B cell (primary cell): ENCODE measurements around the gene SLC17A4. TPM values are rescaled to one million over a fixed set of nuclear protein-coding genes. Genes with fewer than 3 reads are reported as not detected.

ENCODE experiments used
- ATAC-seq: fragments of 200-7000 bp; cut with Tn5 transposase; one replicate; pipeline ENCODE4 v1.10.0; 2021; ENCODE audit warnings: low read depth, mild to moderate bottlenecking, moderate number of reproducible peaks, moderate library complexity
- CTCF ChIA-PET: fragments of 350-600 bp; sonication (Branson Sonifier 250); formaldehyde crosslinking; loops from one replicate; lab custom pipeline; 2021; ENCODE audit warnings: antibody characterized with exemption, inconsistent platforms; lab: Charles Lee
- POLR2A ChIA-PET: fragments of 350-600 bp; sonication (Branson Sonifier 250); formaldehyde crosslinking; loops from one replicate; lab custom pipeline; 2021; ENCODE audit warnings: antibody characterized with exemption; lab: Charles Lee
- DNase-seq: peaks from one replicate; pipeline ENCODE4 v3.0.0; 2013
- H2AFZ ChIP-seq: 2 replicates; pipeline ENCODE4 v1.6.1; 2012; ENCODE audit warnings: mild to moderate bottlenecking, low read depth, low read length; ENCODE audit not compliant: insufficient read depth, poor library complexity, severe bottlenecking
- H3K27ac ChIP-seq, 2 donors: 1 replicate in 1 of 2; 2 replicates in 1 of 2; pipeline ENCODE4 v1.5.1; 2012 to 2013; ENCODE audit warnings: low read length in 2 of 2, mild to moderate bottlenecking in 2 of 2, moderate library complexity in 1 of 2
- H3K27me3 ChIP-seq, 4 experiments: fragments of 200-600 bp in 1 of 4; sonication (generic) in 1 of 4; replicated peaks in 1 of 4; 1 replicate in 2 of 4; 2 replicates in 2 of 4; pipeline versions ENCODE4 v1.6.1 to v1.7.0; 2013 to 2016; ENCODE audit warnings: low read length in 3 of 4, mild to moderate bottlenecking in 2 of 4, mixed read lengths in 1 of 4, moderate library complexity in 1 of 4; ENCODE audit not compliant: insufficient read depth in 4 of 4, control insufficient read depth in 3 of 4; ENCODE audit errors: control extremely low read depth in 1 of 4
- H3K36me3 ChIP-seq, 2 experiments: replicated peaks in 1 of 2; 1 replicate in 1 of 2; 2 replicates in 1 of 2; pipeline versions ENCODE4 v1.6.1 to v1.7.1; 2013; ENCODE audit warnings: low read length in 1 of 2; ENCODE audit not compliant: insufficient read depth in 2 of 2, control insufficient read depth in 1 of 2; ENCODE audit errors: control extremely low read depth in 1 of 2, extremely low read depth in 1 of 2
- H3K4me1 ChIP-seq, 2 donors: fragments of 200-600 bp in 1 of 2; sonication (generic) in 1 of 2; 1 replicate in 1 of 2; 2 replicates in 1 of 2; pipeline versions ENCODE4 v1.5.1 to v1.6.1; 2013 to 2017; ENCODE audit warnings: low read length in 2 of 2; ENCODE audit not compliant: control insufficient read depth in 2 of 2, insufficient read depth in 2 of 2
- H3K4me2 ChIP-seq: replicated peaks from 2 replicates; pipeline ENCODE3; 2012; ENCODE audit warnings: mild to moderate bottlenecking, low read depth, low read length; ENCODE audit not compliant: poor library complexity, severe bottlenecking
- H3K4me3 ChIP-seq, 5 experiments: fragments of 200-600 bp in 1 of 5; sonication (generic) in 1 of 5; 1 replicate in 3 of 5; 2 replicates in 2 of 5; pipeline versions ENCODE4 v1.5.1 to v1.7.0; 2011 to 2016; ENCODE audit warnings: low read length in 4 of 5, mild to moderate bottlenecking in 4 of 5, low read depth in 2 of 5, control low read depth in 1 of 5, moderate library complexity in 1 of 5; ENCODE audit not compliant: insufficient read depth in 1 of 5; ENCODE audit errors: control extremely low read depth in 1 of 5, extremely low read depth in 1 of 5
- H3K79me2 ChIP-seq: fragments of 200-600 bp; sonication (generic); one replicate; pipeline ENCODE4 v1.6.0; 2016; ENCODE audit warnings: low read length; ENCODE audit not compliant: control insufficient read depth, insufficient read depth
- H3K9ac ChIP-seq: fragments of 200-600 bp; sonication (generic); 2 replicates; pipeline ENCODE4 v1.6.1; 2017; ENCODE audit warnings: mild to moderate bottlenecking, low read length, moderate library complexity
- H3K9me3 ChIP-seq, 3 donors: one replicate each; pipeline versions ENCODE4 v1.6.1 to v1.7.1; 2013; ENCODE audit warnings: low read length in 2 of 3; ENCODE audit not compliant: control insufficient read depth in 2 of 3, insufficient read depth in 1 of 3; ENCODE audit errors: control extremely low read depth in 1 of 3
- H4K20me1 ChIP-seq: 2 replicates; pipeline ENCODE4 v1.6.0; 2012; ENCODE audit warnings: mild to moderate bottlenecking, low read length; ENCODE audit not compliant: insufficient read depth, control insufficient read depth, poor library complexity, severe bottlenecking
- H3K27ac Mint-ChIP-seq: one replicate; pipeline ENCODE4 v1.8.0; 2021; ENCODE audit warnings: mixed read lengths
- H3K27me3 Mint-ChIP-seq: one replicate; pipeline ENCODE4 v1.8.0; 2021; ENCODE audit warnings: mixed read lengths
- H3K4me1 Mint-ChIP-seq: one replicate; pipeline ENCODE4 v1.8.0; 2021; ENCODE audit warnings: mixed read lengths
- H3K4me3 Mint-ChIP-seq: one replicate; pipeline ENCODE4 v1.8.0; 2021; ENCODE audit warnings: mixed read lengths
- H3K9me3 Mint-ChIP-seq: one replicate; pipeline ENCODE4 v1.8.0; 2022; ENCODE audit warnings: mixed read lengths; ENCODE audit not compliant: insufficient read depth
- CTCF ChIP-seq: fragments of 200-600 bp; IDR thresholded peaks from one replicate; pipeline ENCODE4 v1.8.0; 2022; ENCODE audit warnings: antibody characterized with exemption, mild to moderate bottlenecking
- EZH2 ChIP-seq: IDR thresholded peaks from 2 replicates; pipeline ENCODE4 v1.6.1; 2012; ENCODE audit warnings: borderline replicate concordance, low read depth, mild to moderate bottlenecking, moderate library complexity, low read length; ENCODE audit not compliant: insufficient read depth, poor library complexity, severe bottlenecking
- WGBS: methylation state at CpG from one replicate; pipeline ENCODE4 v1.1.5; 2013; ENCODE audit warnings: missing lambda C conversion rate; ENCODE audit not compliant: insufficient coverage; 5-methylcytosine and 5-hydroxymethylcytosine counted together
- intact Hi-C: fragments of 100-400 bp; cut with micrococcal nuclease; formaldehyde crosslinking; loops from one replicate; pipeline ENCODE4 v1.10.0; 2022
- polyA plus RNA-seq: library from polyadenylated mRNA; depleted of rRNA; stranded (reverse); fragments of >200 nt; gene quantifications from 2 replicates; pipeline ENCODE4 v1.2.3, GENCODE V29; 2012
- total RNA-seq, 2 donors: library from RNA; stranded (reverse); fragments of 120-200 nt in 1 of 2; gene quantifications; 1 replicate in 1 of 2; 2 replicates in 1 of 2; pipeline versions ENCODE4 v1.2.3 to v1.2.4, GENCODE V29; 2013 to 2022

The SLC17A4 gene
- total and polyA plus RNA-seq, 2 donors (not counting 1 experiment from before 2014, with no cell fraction given): not detected

DNA sequence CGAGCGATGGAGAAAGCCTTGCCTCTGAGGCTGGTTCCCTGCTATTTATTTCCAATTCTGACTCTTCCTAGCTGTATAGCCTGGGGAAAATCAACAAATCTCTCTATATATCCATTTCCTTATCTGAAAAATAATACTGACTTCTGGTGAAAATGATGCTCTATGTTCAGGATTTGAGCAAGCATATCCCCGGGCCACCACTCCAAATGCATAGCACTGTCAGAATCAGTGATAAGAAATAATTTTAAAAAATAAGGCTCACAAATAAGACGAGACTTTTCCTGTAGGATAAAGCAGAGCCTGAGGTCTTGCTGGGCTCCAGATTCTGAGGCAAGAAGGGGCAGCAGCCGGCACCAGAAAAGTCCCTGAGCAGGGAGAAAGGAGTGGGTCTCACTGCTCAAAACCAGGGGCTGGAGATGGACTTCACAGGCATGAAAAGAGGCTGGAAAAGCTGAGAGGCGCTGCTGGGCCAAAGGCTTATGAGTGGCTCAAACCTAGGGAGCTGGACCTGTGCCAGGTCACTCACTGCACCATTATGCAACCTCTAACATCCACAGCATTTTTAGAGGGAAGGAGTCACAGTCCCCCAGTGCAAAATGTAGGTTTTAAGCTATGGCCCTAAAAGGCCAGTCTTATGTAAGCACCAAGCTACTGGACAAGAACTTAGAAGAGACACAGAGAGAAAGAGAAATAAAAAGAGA lies 48.1 kb upstream of the SLC17A4 start:
- TF ChIP-seq CTCF (no peak), EZH2 (no peak)
- Histone ChIP-seq H3K36me3 (no peaks in the 10 kb centered on the region), H3K27me3 (peaks cover 0 to 7% (median 0%) of the 10 kb centered on the region in 4 experiments), H3K79me2 (no peaks in the 10 kb centered on the region), H3K9me3 (peaks cover 0 to 4% (median 0%) of the 10 kb centered on the region in 3 donors), H3K4me2 (no peak overlapping the region), H3K4me3 (no peak overlapping the region), H3K4me1 (no peaks in the 10 kb centered on the region), H3K27ac (no peak overlapping the region), H4K20me1 (no peaks in the 10 kb centered on the region), H3K9ac (no peak overlapping the region), H2AFZ (no peak overlapping the region)
- H3K27me3 Mint-ChIP-seq: peaks cover 30% of the 10 kb centered on the region
- DNase-seq (no peak), ATAC-seq (no peak)
- intact Hi-C loops: no loop called here
- CTCF ChIA-PET: interaction anchor here (1.0 kb wide), 1 partner anchor 13 kb away, joined by 5 read pairs; no protein-coding TSS in a partner anchor
- POLR2A ChIA-PET: no interaction called here
- H3K4me3 Mint-ChIP-seq: no peak overlapping the region
- 74% methylated on average over 5 of the region's 6 CpGs for WGBS
- no peaks in the 10 kb centered on the region for H3K4me1 Mint-ChIP-seq
- H3K27ac Mint-ChIP-seq: no peak overlapping the region
- no peaks in the 10 kb centered on the region for H3K9me3 Mint-ChIP-seq

DNA sequence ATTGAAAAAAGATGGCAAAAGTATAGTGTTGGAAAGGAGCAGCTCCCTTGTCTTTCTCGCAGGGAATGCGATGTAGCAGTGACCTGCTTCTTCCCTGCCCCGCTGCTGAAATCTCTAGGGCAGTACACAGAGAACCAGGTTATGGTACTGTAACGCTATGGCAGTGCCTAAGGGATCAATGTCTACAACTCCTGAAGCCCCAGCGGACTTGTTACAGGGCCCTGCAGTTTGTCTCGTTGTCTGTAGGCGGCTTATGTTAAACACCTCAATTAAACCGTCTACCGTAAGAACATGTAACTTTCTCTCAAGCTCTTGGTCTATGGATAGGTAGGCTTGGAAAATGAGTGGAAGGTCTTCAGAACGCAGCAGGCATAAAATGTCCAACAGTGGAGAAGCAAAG lies 44.8 kb upstream of the SLC17A4 start:
- H3K9me3 Mint-ChIP-seq: no peaks in the 10 kb centered on the region
- CTCF ChIA-PET: interaction anchor here (0.6 to 0.7 kb wide), 2 partner anchors 8 to 216 kb away, joined by 3 to 4 read pairs; no protein-coding TSS in a partner anchor
- ATAC-seq: no peak
- no peak overlapping the region for H3K4me3 ChIP-seq
- no peaks in the 10 kb centered on the region for H3K4me1 ChIP-seq
- no peak for DNase-seq
- H3K9ac ChIP-seq: no peak overlapping the region
- TF ChIP-seq CTCF (no peak), EZH2 (no peak)
- H4K20me1 ChIP-seq: no peaks in the 10 kb centered on the region
- no peaks in the 10 kb centered on the region for H3K79me2 ChIP-seq
- POLR2A ChIA-PET: no interaction called here
- H2AFZ ChIP-seq: no peak overlapping the region
- H3K4me3 Mint-ChIP-seq: no peak overlapping the region
- H3K27me3 ChIP-seq: peaks cover 0 to 7% (median 0%) of the 10 kb centered on the region in 4 experiments
- H3K27me3 Mint-ChIP-seq: peaks cover 19% of the 10 kb centered on the region
- no peaks in the 10 kb centered on the region for H3K4me1 Mint-ChIP-seq
- H3K27ac ChIP-seq: no peak overlapping the region
- H3K27ac Mint-ChIP-seq: no peak overlapping the region
- H3K36me3 ChIP-seq: no peaks in the 10 kb centered on the region
- H3K4me2 ChIP-seq: no peak overlapping the region
- 91% methylated on average over 5 of the region's 10 CpGs for WGBS
- intact Hi-C loops: no loop called here
- H3K9me3 ChIP-seq: peaks cover 0 to 4% (median 0%) of the 10 kb centered on the region in 3 donors
